ENCODE results near the gene MARCHF5. TPM values are rescaled to one million over a fixed set of nuclear protein-coding genes. Genes with fewer than 3 reads are reported as not detected.

MARCHF5 gene
- total and polyA plus RNA-seq, 4 donors: 9.7 to 18.4 (median 16.5) TPM

DNA sequence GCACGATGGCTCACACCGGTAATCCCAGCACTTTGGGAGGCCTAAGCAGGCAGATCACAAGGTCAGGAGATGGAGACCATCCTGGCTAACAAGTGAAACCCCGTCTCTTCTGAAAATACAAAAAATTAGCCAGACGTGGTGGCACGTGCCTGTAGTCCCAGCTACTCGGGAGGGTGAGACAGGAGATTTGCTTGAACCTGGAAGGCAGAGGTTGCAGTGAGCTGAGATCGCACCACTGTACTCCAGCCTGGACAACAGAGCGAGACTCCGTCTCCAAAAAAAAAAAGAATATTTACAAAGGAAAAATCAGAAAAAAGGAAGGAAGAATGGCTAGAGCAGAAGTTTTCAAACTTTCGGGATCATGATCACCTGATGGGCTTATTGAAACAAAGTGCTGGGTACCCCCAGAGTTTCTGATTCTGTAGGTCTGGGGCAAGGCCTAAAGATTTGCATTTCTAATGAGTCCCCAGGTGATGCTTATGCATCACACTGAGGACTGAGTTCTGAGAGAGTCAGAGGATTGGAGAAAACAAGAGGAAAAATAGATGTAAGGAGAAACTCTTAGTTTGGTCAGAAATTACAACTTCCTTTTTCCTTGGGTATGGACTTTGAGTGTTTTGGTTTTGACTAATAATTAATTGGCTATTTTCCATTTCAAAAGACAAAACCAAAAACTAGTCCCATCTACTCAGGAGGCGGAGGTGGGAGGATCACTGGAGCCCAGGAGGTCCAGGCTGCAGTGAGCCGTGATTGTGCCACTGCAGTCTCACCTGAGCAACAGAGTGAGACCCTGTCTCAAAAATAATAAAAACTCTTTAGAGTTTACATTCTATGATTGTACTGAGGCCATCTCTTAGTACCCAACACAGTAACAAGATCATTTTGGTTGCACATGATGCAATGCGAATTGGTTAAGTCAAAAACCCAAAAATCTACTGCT is 14.4 kb downstream of the MARCHF5 start:
- no peak for DNase-seq (ENCODE audit: low spot score)
- Histone ChIP-seq H3K9ac (ENCODE audit: low read depth in 1 of 2, low read length in 2 of 2) (no peak overlapping the region), H3K9me3 (ENCODE audit: control insufficient read depth in 4 of 4, low read length in 3 of 4) (no peaks in the 10 kb centered on the region), H3K4me1 (ENCODE audit: control insufficient read depth in 4 of 4, insufficient read depth in 4 of 4, low read length in 3 of 4) (no peaks in the 10 kb centered on the region), H3K27me3 (ENCODE audit: control insufficient read depth in 4 of 4, insufficient read depth in 4 of 4, low read length in 3 of 4) (no peaks in the 10 kb centered on the region), H3K4me3 (ENCODE audit: low read depth in 1 of 3, low read length in 3 of 3) (no peak overlapping the region), H3K36me3 (ENCODE audit: control insufficient read depth in 4 of 4, insufficient read depth in 3 of 4, low read depth in 1 of 4, low read length in 3 of 4) (peaks cover 0 to 2% (median 0%) of the 10 kb centered on the region in 4 donors), H3K27ac (ENCODE audit: low read depth in 1 of 2, low read length in 2 of 2) (no peak overlapping the region)
- 91% methylated on average over 13 of the region's 13 CpGs for WGBS
- TF ChIP-seq RXRA (IDR thresholded peaks at IDR 0.05): no peak
- TF ChIP-seq SP1 (IDR thresholded peaks at IDR 0.05): no peak

GRCh38 chr10:92309272-92309671 is 18.3 kb downstream of the MARCHF5 start:
- DNase-seq (ENCODE audit: low spot score): no peak
- Histone ChIP-seq H3K4me3 (ENCODE audit: low read depth in 1 of 3, low read length in 3 of 3) (no peak overlapping the region), H3K9me3 (ENCODE audit: control insufficient read depth in 4 of 4, low read length in 3 of 4) (no peaks in the 10 kb centered on the region), H3K4me1 (ENCODE audit: control insufficient read depth in 4 of 4, insufficient read depth in 4 of 4, low read length in 3 of 4) (no peaks in the 10 kb centered on the region), H3K27me3 (ENCODE audit: control insufficient read depth in 4 of 4, insufficient read depth in 4 of 4, low read length in 3 of 4) (no peaks in the 10 kb centered on the region), H3K36me3 (ENCODE audit: control insufficient read depth in 4 of 4, insufficient read depth in 3 of 4, low read depth in 1 of 4, low read length in 3 of 4) (peaks cover 0 to 9% (median 3%) of the 10 kb centered on the region in 4 donors), H3K27ac (ENCODE audit: low read depth in 1 of 2, low read length in 2 of 2) (no peak overlapping the region), H3K9ac (ENCODE audit: low read depth in 1 of 2, low read length in 2 of 2) (no peak overlapping the region)
- 84% methylated on average over 1 of the region's 1 CpG for WGBS
- no peak for TF ChIP-seq SP1 (IDR thresholded peaks at IDR 0.05)
- TF ChIP-seq, protein P1, sequence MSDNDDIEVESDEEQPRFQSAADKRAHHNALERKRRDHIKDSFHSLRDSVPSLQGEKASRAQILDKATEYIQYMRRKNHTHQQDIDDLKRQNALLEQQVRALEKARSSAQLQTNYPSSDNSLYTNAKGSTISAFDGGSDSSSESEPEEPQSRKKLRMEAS (IDR thresholded peaks at IDR 0.05): no peak
- no peak for TF ChIP-seq CTCF (IDR thresholded peaks at IDR 0.05; ENCODE audit: low read depth, low read length, missing input control)
- no peak for TF ChIP-seq NR2F2 (IDR thresholded peaks at IDR 0.05)
- TF ChIP-seq JUND (IDR thresholded peaks at IDR 0.05): no peak
- TF ChIP-seq ATF3 (IDR thresholded peaks at IDR 0.05): no peak
- TF ChIP-seq GABPA (IDR thresholded peaks at IDR 0.05 in 1 of 2, conservative IDR thresholded peaks at IDR 0.05 in 1 of 2): no peak
- no peak for TF ChIP-seq HNF4G (IDR thresholded peaks at IDR 0.05)
- no peak for TF ChIP-seq ZBTB33 (IDR thresholded peaks at IDR 0.05)
- TF ChIP-seq YY1 (IDR thresholded peaks at IDR 0.05): no peak
- TF ChIP-seq FOXA1 (IDR thresholded peaks at IDR 0.05): no peak

DNA sequence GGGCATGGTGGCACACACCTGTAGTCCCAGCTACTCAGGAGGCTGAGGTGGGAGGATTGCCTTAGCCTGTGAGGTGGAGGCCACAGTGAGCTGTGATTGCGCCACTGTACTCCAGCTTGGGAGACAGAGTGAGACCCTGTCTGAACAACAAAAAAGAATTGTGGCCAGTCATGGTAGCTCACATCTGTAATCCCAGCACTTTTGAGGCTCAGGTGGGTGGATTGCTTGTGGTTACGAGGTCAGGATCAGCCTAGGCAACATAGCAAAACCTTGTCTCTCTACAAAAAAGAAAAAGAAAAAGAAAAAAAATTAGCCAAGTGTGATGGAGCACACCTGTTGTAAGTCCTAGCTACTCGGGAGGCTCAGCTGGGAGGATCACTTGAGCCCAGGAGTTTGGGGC is 22.8 kb downstream of the MARCHF5 start:
- Histone ChIP-seq H3K4me3 (ENCODE audit: low read depth in 1 of 3, low read length in 3 of 3) (no peak overlapping the region), H3K9me3 (ENCODE audit: control insufficient read depth in 4 of 4, low read length in 3 of 4) (no peaks in the 10 kb centered on the region), H3K27ac (ENCODE audit: low read depth in 1 of 2, low read length in 2 of 2) (no peak overlapping the region), H3K27me3 (ENCODE audit: control insufficient read depth in 4 of 4, insufficient read depth in 4 of 4, low read length in 3 of 4) (no peaks in the 10 kb centered on the region), H3K9ac (ENCODE audit: low read depth in 1 of 2, low read length in 2 of 2) (no peak overlapping the region), H3K36me3 (ENCODE audit: control insufficient read depth in 4 of 4, insufficient read depth in 3 of 4, low read depth in 1 of 4, low read length in 3 of 4) (peaks cover 0 to 9% (median 3%) of the 10 kb centered on the region in 4 donors), H3K4me1 (ENCODE audit: control insufficient read depth in 4 of 4, insufficient read depth in 4 of 4, low read length in 3 of 4) (no peaks in the 10 kb centered on the region)
- TF ChIP-seq FOXA1 (IDR thresholded peaks at IDR 0.05): no peak
- 97% methylated on average over 3 of the region's 3 CpGs for WGBS
- DNase-seq (ENCODE audit: low spot score): no peak

All from liver (tissue), 9 donors.